SK-N-SH (cell line): ENCODE results near the gene KNDC1. TPM values are rescaled to one million over a fixed set of nuclear protein-coding genes. Genes with fewer than 3 reads are reported as not detected.
"Not testable (repeated sequence)": the region's sequence is repeated elsewhere in the genome, so short reads cannot be mapped to it uniquely, and the experiment has no call there.

Experiments used
- CTCF ChIA-PET: fragments of 300-600, 350-600 bp; formaldehyde crosslinking; extraction: SDS; loops from one replicate; lab custom pipeline; 2021; lab: Yijun Ruan, JAX
- POLR2A ChIA-PET: fragments of 350-600 bp; sonication (Branson Sonifier 250); formaldehyde crosslinking; extraction: SDS; loops from one replicate; lab custom pipeline; 2020; ENCODE audit warnings: antibody characterized with exemption, inconsistent platforms; lab: Yijun Ruan, JAX
- DNase-seq: peaks from one replicate; pipeline ENCODE4 v3.0.0; 2012
- H2AFZ ChIP-seq: fragments of 200-600 bp; sonication (generic); 2 replicates; pipeline ENCODE4 v1.8.1; 2016; ENCODE audit warnings: antibody characterized with exemption, mild to moderate bottlenecking, low read depth
- H3F3A ChIP-seq: fragments of 200-600 bp; sonication (generic); replicated peaks from 2 replicates; pipeline ENCODE3; 2016; ENCODE audit warnings: antibody characterized with exemption, mild to moderate bottlenecking; ENCODE audit not compliant: insufficient read depth
- H3K27ac ChIP-seq, 2 experiments: fragments of 200-500 bp in 1 of 2; fragments of 200-600 bp in 1 of 2; sonication (Bioruptor generic) in 1 of 2; sonication (generic), shearing (Covaris generic) in 1 of 2; 2 replicates each; pipeline versions ENCODE4 v1.5.1 to v1.6.1; 2014 to 2016; ENCODE audit warnings: low read depth in 2 of 2, inconsistent platforms in 1 of 2, low read length in 1 of 2, mild to moderate bottlenecking in 1 of 2, mixed read lengths in 1 of 2
- H3K27me3 ChIP-seq: fragments of 200-600 bp; sonication (generic), shearing (Covaris generic); 2 replicates; pipeline ENCODE4 v1.6.1; 2016; ENCODE audit warnings: mixed run types; ENCODE audit not compliant: insufficient read depth
- H3K36me3 ChIP-seq, 2 experiments: fragments of 200-500 bp in 1 of 2; fragments of 200-600 bp in 1 of 2; sonication (Bioruptor generic) in 1 of 2; sonication (generic) in 1 of 2; replicated peaks in 1 of 2; 2 replicates each; pipeline versions ENCODE3 to v1.5.1; 2014 to 2016; ENCODE audit warnings: low read length in 1 of 2, mild to moderate bottlenecking in 1 of 2; ENCODE audit not compliant: insufficient read depth in 2 of 2, control insufficient read depth in 1 of 2
- H3K4me1 ChIP-seq, 2 experiments: fragments of 200-500 bp in 1 of 2; fragments of 200-600 bp in 1 of 2; sonication (Bioruptor generic) in 1 of 2; sonication (generic), shearing (Covaris generic) in 1 of 2; 2 replicates each; pipeline versions ENCODE4 v1.5.1 to v1.6.1; 2014 to 2016; ENCODE audit warnings: low read depth in 1 of 2, low read length in 1 of 2, mixed run types in 1 of 2; ENCODE audit not compliant: insufficient read depth in 2 of 2, control insufficient read depth in 1 of 2
- H3K4me2 ChIP-seq: fragments of 200-600 bp; sonication (generic), shearing (Covaris generic); 2 replicates; pipeline ENCODE4 v1.6.1; 2017; ENCODE audit warnings: mixed run types
- H3K4me3 ChIP-seq, 2 experiments: fragments of 200-500 bp in 1 of 2; fragments of 200-600 bp in 1 of 2; sonication (Bioruptor generic) in 1 of 2; sonication (generic), shearing (Covaris generic) in 1 of 2; 2 replicates each; pipeline versions ENCODE4 v1.5.1 to v1.8.1; 2014 to 2016; ENCODE audit warnings: low read depth in 2 of 2, inconsistent platforms in 1 of 2, low read length in 1 of 2, mild to moderate bottlenecking in 1 of 2, mixed read lengths in 1 of 2, moderate library complexity in 1 of 2
- H3K79me2 ChIP-seq: fragments of 200-600 bp; sonication (generic); 2 replicates; pipeline ENCODE4 v1.8.1; 2017; ENCODE audit warnings: mild to moderate bottlenecking; ENCODE audit not compliant: insufficient read depth
- H3K9ac ChIP-seq: fragments of 200-600 bp; sonication (generic); 2 replicates; pipeline ENCODE4 v1.6.1; 2017; ENCODE audit warnings: mixed run types
- H3K9me2 ChIP-seq: fragments of 200-600 bp; sonication (generic); 2 replicates; pipeline ENCODE4 v1.6.1; 2017; ENCODE audit warnings: mixed run types
- H3K9me3 ChIP-seq: fragments of 200-600 bp; sonication (generic); 2 replicates; pipeline ENCODE4 v1.6.1; 2017; ENCODE audit warnings: mixed run types, mild to moderate bottlenecking, moderate library complexity
- H4K20me1 ChIP-seq: fragments of 200-600 bp; sonication (generic); 2 replicates; pipeline ENCODE4 v1.6.1; 2017; ENCODE audit warnings: mild to moderate bottlenecking, mixed run types; ENCODE audit not compliant: insufficient read depth
- EZH2phosphoT487 ChIP-seq: fragments of 200-600 bp; sonication (generic); IDR thresholded peaks from 2 replicates; pipeline ENCODE4 v1.6.1; 2017; ENCODE audit warnings: low read depth, mixed run types, mild to moderate bottlenecking, antibody characterized with exemption, moderate library complexity, borderline replicate concordance
- FOXJ3 ChIP-seq: sonication (generic); formaldehyde crosslinking; IDR thresholded peaks from 2 replicates; pipeline ENCODE4 v1.5.1; 2020; ENCODE audit warnings: mild to moderate bottlenecking, missing genetic modification reagents
- GATA2 ChIP-seq: sonication (generic); formaldehyde crosslinking; IDR thresholded peaks from 2 replicates; pipeline ENCODE4 v1.5.0; 2020; ENCODE audit warnings: mild to moderate bottlenecking, missing genetic modification reagents
- JUND ChIP-seq: IDR thresholded peaks from 2 replicates; pipeline ENCODE4 v1.4.0; 2012
- MEF2A ChIP-seq: IDR thresholded peaks from 2 replicates; pipeline ENCODE4 v1.4.0; 2012; ENCODE audit warnings: low read depth, borderline replicate concordance
- NRF1 ChIP-seq: IDR thresholded peaks from 2 replicates; pipeline ENCODE4 v1.6.1; 2012; ENCODE audit warnings: low read depth, mild to moderate bottlenecking, low read length
- POLR2AphosphoS5 ChIP-seq: IDR thresholded peaks from 2 replicates; pipeline ENCODE4 v1.6.1; 2012; ENCODE audit warnings: low read depth, low read length
- RAD21 ChIP-seq: IDR thresholded peaks from 2 replicates; pipeline ENCODE4 v1.6.1; 2012; ENCODE audit warnings: mild to moderate bottlenecking, low read length
- RXRA ChIP-seq: IDR thresholded peaks from 2 replicates; pipeline ENCODE4 v1.4.0; 2012; ENCODE audit warnings: low read depth, mild to moderate bottlenecking, borderline replicate concordance
- USF2 ChIP-seq: fragments of 150-350 bp; IDR thresholded peaks from 2 replicates; pipeline ENCODE4 v1.6.1; 2017; ENCODE audit warnings: antibody characterized with exemption, low read length, low read depth, borderline replicate concordance
- WGBS: methylation state at CpG from one replicate; pipeline ENCODE4 v1.1.6; 2017; ENCODE audit warnings: low lambda C conversion rate; 5-methylcytosine and 5-hydroxymethylcytosine counted together
- polyA plus RNA-seq, 3 experiments: library from polyadenylated mRNA; depleted of rRNA; stranded (reverse); fragments of >200 nt; gene quantifications; 2 replicates each; pipeline ENCODE4 v1.2.3, GENCODE V29; 2012
- TF ChIP-seq, protein P1 (sequence below): fragments of 200-600 bp; sonication (generic); IDR thresholded peaks from 2 replicates; pipeline ENCODE4 v1.6.1; 2017; ENCODE audit warnings: antibody characterized with exemption, mild to moderate bottlenecking, moderate library complexity

The KNDC1 gene
- polyA plus RNA-seq, 1 of the 3 experiments (the other 2 are of a cell fraction): 1.4 TPM

GRCh38 chr10:133150656-133151055 is 9.4 kb upstream of the KNDC1 start:
- 23% methylated on average over 5 of the region's 12 CpGs for WGBS

DNA sequence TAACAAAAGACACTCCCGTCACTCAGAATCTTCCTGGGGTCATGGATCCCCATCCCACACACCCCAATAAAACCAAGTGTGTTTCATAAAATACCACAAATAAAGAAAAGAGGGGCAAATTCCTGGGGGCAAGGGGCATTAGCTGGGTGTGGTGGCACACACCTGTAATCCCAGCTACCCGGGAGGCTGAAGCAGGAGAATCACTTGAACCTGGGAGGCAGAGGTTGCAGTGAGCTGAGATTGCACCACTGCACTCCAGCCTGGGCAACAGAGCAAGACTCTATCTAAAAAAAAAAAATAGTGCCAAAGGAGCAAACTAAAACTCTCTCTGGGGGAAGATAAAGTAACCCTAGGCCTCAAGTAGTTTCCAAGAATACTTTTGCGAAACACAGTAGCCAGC is 8.9 kb upstream of the KNDC1 start:
- H3K27ac ChIP-seq, POLR2A ChIA-PET, H3F3A ChIP-seq, H2AFZ ChIP-seq, H3K9me2 ChIP-seq, H3K27me3 ChIP-seq, DNase-seq, H4K20me1 ChIP-seq, H3K9me3 ChIP-seq, H3K79me2 ChIP-seq, CTCF ChIA-PET, H3K4me2 ChIP-seq, H3K4me3 ChIP-seq, H3K36me3 ChIP-seq, H3K9ac ChIP-seq, H3K4me1 ChIP-seq: not testable (repeated sequence)
- WGBS: 86% methylated on average over 3 of the region's 3 CpGs

More at GRCh38 chr10:133150656-133151055, 9.4 kb upstream of the KNDC1 start:
- DNase-seq: no peak
- ChIA-PET POLR2A (no interaction called here), CTCF (no interaction called here)
- H3K79me2 ChIP-seq: no peaks in the 10 kb centered on the region
- no peaks in the 10 kb centered on the region for H3K9me3 ChIP-seq
- no peaks in the 10 kb centered on the region for H3F3A ChIP-seq
- no peak overlapping the region for H3K4me3 ChIP-seq
- H3K4me2 ChIP-seq: no peak overlapping the region
- no peak overlapping the region for H2AFZ ChIP-seq
- H3K9me2 ChIP-seq: no peaks in the 10 kb centered on the region
- H4K20me1 ChIP-seq: no peaks in the 10 kb centered on the region
- no peak for TF ChIP-seq MEF2A
- TF ChIP-seq POLR2AphosphoS5: no peak
- no peak for TF ChIP-seq GATA2 (CRISPR knock-in tag)
- no peak overlapping the region for H3K9ac ChIP-seq
- no peak overlapping the region for H3K27ac ChIP-seq
- H3K4me1 ChIP-seq: no peaks in the 10 kb centered on the region; a peak in 1 of 4 replicates
- H3K27me3 ChIP-seq: peaks cover 5% of the 10 kb centered on the region; the same call in 1 of the 2 replicates
- H3K36me3 ChIP-seq: no peaks in the 10 kb centered on the region

- Histone ChIP-seq H2AFZ (no peak overlapping the region), H3K27me3 (peaks cover 6% of the 10 kb centered on the region; the same call in 1 of the 2 replicates), H3K9me2 (no peaks in the 10 kb centered on the region), H3K9me3 (no peaks in the 10 kb centered on the region), H3K4me2 (no peak overlapping the region), H3K4me3 (no peak overlapping the region), H3K79me2 (no peaks in the 10 kb centered on the region), H3K36me3 (no peaks in the 10 kb centered on the region), H3K4me1 (no peaks in the 10 kb centered on the region; a peak in 1 of 4 replicates), H3K9ac (no peak overlapping the region), H3K27ac (no peak overlapping the region), H3F3A (no peaks in the 10 kb centered on the region), H4K20me1 (no peaks in the 10 kb centered on the region)
- 85% methylated on average over 9 of the region's 9 CpGs for WGBS
- DNase-seq: no peak
- TF ChIP-seq, protein P1, sequence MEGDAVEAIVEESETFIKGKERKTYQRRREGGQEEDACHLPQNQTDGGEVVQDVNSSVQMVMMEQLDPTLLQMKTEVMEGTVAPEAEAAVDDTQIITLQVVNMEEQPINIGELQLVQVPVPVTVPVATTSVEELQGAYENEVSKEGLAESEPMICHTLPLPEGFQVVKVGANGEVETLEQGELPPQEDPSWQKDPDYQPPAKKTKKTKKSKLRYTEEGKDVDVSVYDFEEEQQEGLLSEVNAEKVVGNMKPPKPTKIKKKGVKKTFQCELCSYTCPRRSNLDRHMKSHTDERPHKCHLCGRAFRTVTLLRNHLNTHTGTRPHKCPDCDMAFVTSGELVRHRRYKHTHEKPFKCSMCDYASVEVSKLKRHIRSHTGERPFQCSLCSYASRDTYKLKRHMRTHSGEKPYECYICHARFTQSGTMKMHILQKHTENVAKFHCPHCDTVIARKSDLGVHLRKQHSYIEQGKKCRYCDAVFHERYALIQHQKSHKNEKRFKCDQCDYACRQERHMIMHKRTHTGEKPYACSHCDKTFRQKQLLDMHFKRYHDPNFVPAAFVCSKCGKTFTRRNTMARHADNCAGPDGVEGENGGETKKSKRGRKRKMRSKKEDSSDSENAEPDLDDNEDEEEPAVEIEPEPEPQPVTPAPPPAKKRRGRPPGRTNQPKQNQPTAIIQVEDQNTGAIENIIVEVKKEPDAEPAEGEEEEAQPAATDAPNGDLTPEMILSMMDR: no peak
- TF ChIP-seq RAD21 (no peak), NRF1 (no peak), USF2 (no peak), JUND (no peak), FOXJ3 (CRISPR knock-in tag) (no peak), EZH2phosphoT487 (no peak), RXRA (no peak)
- ChIA-PET CTCF (interaction anchor here (0.8 kb wide), 1 partner anchor 8 kb away, joined by 3 read pairs; no protein-coding TSS in a partner anchor), POLR2A (no interaction called here)
These were observed 8.5 kb upstream of the KNDC1 start for GRCh38 chr10:133151543-133151972.
